HEK293T (cell line): Measurements from ENCODE around the gene ARID4B.

ENCODE experiments used
- CTCF ChIA-PET: fragments of 350-600 bp; formaldehyde crosslinking; extraction: SDS; loops from one replicate; lab custom pipeline; 2021; ENCODE audit warnings: antibody characterized with exemption, inconsistent platforms; lab: Yijun Ruan, JAX
- POLR2A ChIA-PET: fragments of 350-600 bp; formaldehyde crosslinking; extraction: SDS; loops from one replicate; lab custom pipeline; 2020; ENCODE audit warnings: antibody characterized with exemption, inconsistent platforms; lab: Yijun Ruan, JAX
- DNase-seq: peaks from one replicate; pipeline ENCODE4 v3.0.0; 2012; ENCODE audit warnings: mixed read lengths; ENCODE audit errors: extremely low spot score
- ARNT ChIP-seq: fragments of 450-650 bp; IDR thresholded peaks from 2 replicates; pipeline ENCODE4 v1.6.1; 2017; ENCODE audit warnings: mild to moderate bottlenecking
- BHLHE40 ChIP-seq: fragments of 450-650 bp; IDR thresholded peaks from 2 replicates; pipeline ENCODE4 v1.6.1; 2016; ENCODE audit warnings: mild to moderate bottlenecking, moderate library complexity, borderline replicate concordance
- CTBP1 ChIP-seq: fragments of 450-650 bp; IDR thresholded peaks from 2 replicates; pipeline ENCODE4 v1.6.1; 2016; ENCODE audit warnings: borderline replicate concordance
- ELF4 ChIP-seq: fragments of 450-650 bp; IDR thresholded peaks from 2 replicates; pipeline ENCODE4 v1.6.1; 2017; ENCODE audit warnings: antibody characterized with exemption
- FOXA1 ChIP-seq: fragments of 450-650 bp; IDR thresholded peaks from 2 replicates; pipeline ENCODE4 v1.6.1; 2016; ENCODE audit warnings: mild to moderate bottlenecking
- FOXK2 ChIP-seq: fragments of 450-650 bp; IDR thresholded peaks from 2 replicates; pipeline ENCODE4 v1.6.1; 2016; ENCODE audit warnings: mild to moderate bottlenecking
- FOXM1 ChIP-seq: fragments of 450-650 bp; IDR thresholded peaks from 2 replicates; pipeline ENCODE4 v1.6.1; 2017; ENCODE audit warnings: mild to moderate bottlenecking, borderline replicate concordance
- HDGF ChIP-seq: fragments of 450-650 bp; IDR thresholded peaks from 2 replicates; pipeline ENCODE4 v1.6.1; 2017; ENCODE audit warnings: antibody characterized with exemption, borderline replicate concordance
- L3MBTL2 ChIP-seq: fragments of 450-650 bp; conservative IDR thresholded peaks from 2 replicates; pipeline ENCODE4 v1.6.1; 2016; ENCODE audit warnings: mild to moderate bottlenecking
- LEF1 ChIP-seq: fragments of 450-650 bp; IDR thresholded peaks from 2 replicates; pipeline ENCODE4 v1.6.1; 2017; ENCODE audit warnings: mild to moderate bottlenecking, borderline replicate concordance
- NFRKB ChIP-seq: fragments of 450-650 bp; IDR thresholded peaks from 2 replicates; pipeline ENCODE4 v1.6.1; 2016; ENCODE audit warnings: mild to moderate bottlenecking, moderate library complexity
- SP1 ChIP-seq: fragments of 450-650 bp; IDR thresholded peaks from 2 replicates; pipeline ENCODE4 v1.6.1; 2017
- SUZ12 ChIP-seq: fragments of 450-650 bp; IDR thresholded peaks from 2 replicates; pipeline ENCODE4 v1.6.1; 2016; ENCODE audit warnings: mild to moderate bottlenecking
- TARDBP ChIP-seq: fragments of 450-650 bp; IDR thresholded peaks from 2 replicates; pipeline ENCODE4 v1.6.1; 2016
- ZNF384 ChIP-seq: fragments of 450-650 bp; IDR thresholded peaks from 2 replicates; pipeline ENCODE4 v1.6.1; 2016
- TF ChIP-seq, protein P1 (sequence below): fragments of 450-650 bp; IDR thresholded peaks from 2 replicates; pipeline ENCODE4 v1.6.1; 2016

Gene ARID4B

DNA sequence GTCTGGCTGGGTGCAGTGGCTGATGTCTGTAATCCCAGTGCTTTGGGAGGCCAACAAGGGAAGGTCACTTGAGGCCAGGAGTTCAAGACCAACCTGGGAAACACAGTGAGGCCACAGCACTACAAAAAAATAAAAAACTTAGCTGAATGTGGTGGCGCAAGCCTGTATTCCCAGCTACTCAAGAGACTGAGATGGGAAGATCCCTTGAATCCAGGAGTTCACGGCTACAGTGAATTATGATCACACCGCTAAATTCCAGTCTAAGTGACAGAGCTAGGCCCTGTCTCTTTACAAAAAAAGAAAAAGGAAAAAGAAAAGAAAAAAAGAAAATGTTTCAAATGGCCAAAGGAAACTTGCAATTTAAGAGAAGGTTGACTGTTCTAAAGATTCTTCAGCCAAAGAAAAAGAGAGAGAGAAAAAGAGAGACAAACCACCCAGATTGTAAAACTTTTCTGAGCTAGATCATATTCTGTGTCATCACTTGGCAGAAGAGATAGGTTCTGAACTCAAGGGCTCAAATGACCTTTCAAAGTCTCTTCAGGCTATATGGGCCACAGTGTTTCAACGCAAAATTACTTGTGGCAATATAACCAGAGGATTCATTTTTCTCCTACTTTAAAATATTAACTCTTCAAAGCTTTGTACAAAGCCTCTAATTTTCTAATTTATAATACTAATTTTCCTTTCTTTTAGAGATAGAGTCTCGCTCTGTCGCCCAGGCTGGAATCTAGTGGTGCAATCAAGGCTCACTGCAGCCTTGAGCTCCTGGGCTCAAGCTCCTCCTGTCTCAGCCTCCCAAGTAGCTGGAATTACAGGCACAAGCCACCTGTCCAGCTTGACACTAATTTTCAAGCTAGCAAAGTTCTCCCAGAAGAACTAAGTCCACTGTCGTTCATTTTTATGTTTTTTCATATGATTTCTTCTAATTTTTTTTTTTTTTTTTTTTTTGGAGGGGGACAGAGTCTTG lies 20.5 kb downstream of the ARID4B start:
- CTCF ChIA-PET: interaction anchor here (0.6 to 0.7 kb wide), 6 partner anchors 13 to 1467 kb away, joined by 3 to 9 read pairs (median 6); partner anchors contain the start of gene ARID4B
- no peak for DNase-seq

DNA sequence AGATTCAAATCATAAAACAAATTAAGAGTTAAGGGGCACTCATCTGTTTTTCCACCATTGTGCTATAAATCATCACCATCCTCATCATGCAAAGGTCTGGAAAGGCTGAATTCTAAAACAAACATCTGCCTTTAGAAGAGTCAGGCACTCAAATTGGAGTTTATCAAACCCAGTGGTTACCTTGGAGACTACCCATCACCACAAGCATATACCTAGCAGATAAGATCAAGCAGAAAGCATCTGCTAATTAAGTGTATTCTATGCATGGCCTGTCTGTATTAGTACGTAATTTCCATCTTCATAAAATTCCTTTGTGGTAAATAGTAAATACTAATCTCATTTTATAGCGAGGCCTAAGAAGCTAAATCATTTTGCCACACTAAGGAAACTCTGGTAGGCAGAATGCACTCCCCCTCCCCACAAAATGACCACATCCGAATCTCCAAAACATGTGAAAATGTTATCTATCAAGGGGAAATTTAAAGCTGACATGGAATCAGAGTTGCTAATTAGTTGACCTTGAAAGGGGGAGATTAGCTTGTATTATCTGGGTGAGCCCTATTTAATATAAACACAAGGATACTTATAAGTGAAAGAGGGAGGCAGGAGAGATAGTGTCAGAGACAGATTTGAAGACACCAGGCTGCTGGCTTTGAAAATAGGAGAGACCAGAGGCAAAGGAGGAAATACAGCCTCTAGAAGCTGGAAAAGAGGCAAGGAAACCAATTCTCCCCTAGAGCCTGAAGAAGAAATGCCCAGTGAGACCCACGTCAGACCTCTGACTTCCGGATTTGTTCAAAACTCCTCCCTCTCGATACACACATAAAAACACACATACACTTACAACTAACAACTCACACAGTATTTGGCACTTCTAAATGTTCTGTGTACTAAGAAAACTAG lies 23.2 kb downstream of the ARID4B start:
- no peak for DNase-seq
- ChIA-PET CTCF (interaction anchor here (0.6 to 1.1 kb wide), 3 partner anchors 9 to 561 kb away, joined by 3 to 4 read pairs (median 3); no protein-coding TSS in a partner anchor), POLR2A (interaction anchor here (1.5 kb wide), 1 partner anchor 24 kb away, joined by 4 read pairs; the partner anchor contains the start of genes ARID4B and GGPS1)
- TF ChIP-seq FOXA1: no peak
- TF ChIP-seq, protein P1, sequence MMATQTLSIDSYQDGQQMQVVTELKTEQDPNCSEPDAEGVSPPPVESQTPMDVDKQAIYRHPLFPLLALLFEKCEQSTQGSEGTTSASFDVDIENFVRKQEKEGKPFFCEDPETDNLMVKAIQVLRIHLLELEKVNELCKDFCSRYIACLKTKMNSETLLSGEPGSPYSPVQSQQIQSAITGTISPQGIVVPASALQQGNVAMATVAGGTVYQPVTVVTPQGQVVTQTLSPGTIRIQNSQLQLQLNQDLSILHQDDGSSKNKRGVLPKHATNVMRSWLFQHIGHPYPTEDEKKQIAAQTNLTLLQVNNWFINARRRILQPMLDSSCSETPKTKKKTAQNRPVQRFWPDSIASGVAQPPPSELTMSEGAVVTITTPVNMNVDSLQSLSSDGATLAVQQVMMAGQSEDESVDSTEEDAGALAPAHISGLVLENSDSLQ: peak; percentile 30; the same call in 1 of the 2 replicates

More for the DNA sequence above, 20.5 kb downstream of the ARID4B start:
- TF ChIP-seq HDGF (no peak), NFRKB (no peak), ZNF384 (0 out of 2 replicates have a peak, but pooled peaks have one; percentile 28), TARDBP (no peak), FOXA1 (no peak), FOXK2 (no peak)
- TF ChIP-seq, protein P1: no peak
- POLR2A ChIA-PET: interaction anchor here (0.7 to 2.5 kb wide), 2 partner anchors 21 to 56 kb away, joined by 3 to 6 read pairs; partner anchors contain the start of genes ARID4B and GGPS1

DNA sequence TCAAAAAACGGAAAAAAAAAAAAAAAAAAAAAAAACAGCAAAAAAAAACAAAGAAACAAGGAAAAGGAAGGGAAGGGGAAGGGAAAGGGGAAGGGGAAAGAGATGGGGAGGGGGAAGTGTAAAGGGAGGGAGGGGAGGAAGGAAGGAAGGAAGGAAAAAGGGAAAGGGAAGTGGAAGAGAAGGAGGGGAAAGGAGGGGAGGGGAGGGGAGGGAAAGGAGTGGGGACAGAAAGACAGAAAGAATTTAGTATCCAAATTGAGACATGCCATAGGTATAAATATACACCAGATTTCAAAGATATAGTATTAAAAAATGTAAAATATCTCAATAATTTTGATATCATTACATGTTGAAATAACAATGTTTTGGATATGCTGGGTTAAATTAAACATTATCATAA lies 25.8 kb downstream of the ARID4B start:
- no peak for DNase-seq
- TF ChIP-seq ZNF384 (peak; percentile 57; the same call in 1 of the 2 replicates), L3MBTL2 (no peak)
- ChIA-PET POLR2A (no interaction called here), CTCF (no interaction called here)

DNA sequence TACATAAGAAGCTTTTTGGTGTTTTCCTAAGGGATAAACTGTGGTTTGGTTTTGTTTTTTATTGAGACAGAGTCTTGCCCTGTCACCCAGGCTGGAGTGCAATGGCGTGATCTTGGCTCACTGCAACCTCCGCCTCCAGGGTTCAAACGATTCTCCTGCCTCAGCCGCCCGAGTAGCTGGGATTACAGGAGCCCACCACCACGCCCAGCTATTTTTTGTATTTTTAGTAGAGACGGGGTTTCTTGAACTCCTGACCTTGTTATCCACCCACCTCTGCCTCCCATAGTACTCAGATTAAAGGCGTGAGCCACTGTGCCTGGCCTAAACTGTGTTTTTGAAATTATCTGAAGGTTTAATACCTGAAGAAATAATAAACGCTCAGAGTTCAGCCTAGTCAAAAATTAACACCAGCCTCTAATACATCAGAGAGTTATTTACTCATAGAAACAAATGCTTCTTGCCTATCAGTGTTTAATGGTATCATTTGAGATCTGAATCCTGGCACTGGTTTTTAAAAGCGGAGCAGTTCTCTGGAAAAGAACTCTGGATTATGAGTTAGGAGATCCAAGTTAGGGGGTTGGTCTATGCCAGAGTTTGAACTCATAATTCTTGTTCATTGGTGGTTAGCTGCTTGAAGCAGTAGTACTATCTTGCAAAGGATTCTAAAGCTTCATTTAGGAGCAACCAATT lies 28.7 kb downstream of the ARID4B start:
- TF ChIP-seq HDGF: no peak
- no peak for TF ChIP-seq LEF1
- TF ChIP-seq TARDBP: no peak
- no peak for TF ChIP-seq L3MBTL2
- TF ChIP-seq CTBP1: no peak
- no peak for TF ChIP-seq ZNF384
- no peak for TF ChIP-seq FOXK2
- TF ChIP-seq FOXA1: no peak
- no peak for TF ChIP-seq NFRKB
- no peak for TF ChIP-seq ELF4
- TF ChIP-seq FOXM1: no peak
- TF ChIP-seq BHLHE40: no peak
- no peak for TF ChIP-seq SUZ12
- no peak for TF ChIP-seq ARNT
- TF ChIP-seq, protein P1: no peak
- TF ChIP-seq SP1: no peak
- DNase-seq: no peak
- ChIA-PET CTCF (interaction anchor here (1.3 kb wide), 1 partner anchor 117 kb away, joined by 3 read pairs; no protein-coding TSS in a partner anchor), POLR2A (interaction anchor here (1.3 to 2.7 kb wide), 2 partner anchors 13 to 29 kb away, joined by 3 to 13 read pairs; partner anchors contain the start of genes ARID4B and GGPS1)

DNA sequence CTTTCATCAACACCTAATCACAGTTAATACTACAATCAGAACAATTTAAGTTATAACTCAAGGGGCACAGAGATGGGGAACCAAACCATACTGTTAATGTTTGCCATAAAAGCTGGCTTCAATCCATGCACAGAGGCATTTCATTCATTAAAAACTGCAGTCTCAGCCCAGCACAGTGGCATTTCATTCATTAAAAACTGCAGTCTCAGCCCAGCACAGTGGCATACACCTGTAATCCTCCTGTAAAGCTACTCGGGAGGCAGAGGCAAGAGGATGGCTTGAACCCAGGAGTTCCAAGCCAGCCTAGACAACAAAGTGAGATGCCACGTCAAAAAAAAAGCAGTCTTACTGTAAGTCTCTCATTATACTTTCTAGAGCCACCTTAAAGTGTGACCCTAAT lies 29.2 kb downstream of the ARID4B start:
- CTCF ChIA-PET: no interaction called here
- no peak for TF ChIP-seq LEF1
- no peak for TF ChIP-seq SUZ12
- no peak for TF ChIP-seq ELF4
- no peak for TF ChIP-seq SP1
- no peak for TF ChIP-seq L3MBTL2
- no peak for TF ChIP-seq HDGF
- TF ChIP-seq TARDBP: no peak
- TF ChIP-seq ZNF384: no peak
- TF ChIP-seq FOXA1: no peak
- TF ChIP-seq NFRKB: no peak

More for the DNA sequence above, 29.2 kb downstream of the ARID4B start:
- no peak for DNase-seq
- POLR2A ChIA-PET: interaction anchor here (1.3 to 2.7 kb wide), 2 partner anchors 14 to 29 kb away, joined by 3 to 13 read pairs; partner anchors contain the start of genes ARID4B and GGPS1
